Airway epithelial cell (primary cell): ENCODE measurements around the gene HNRNPCL2. TPM values are rescaled to one million over a fixed set of nuclear protein-coding genes. Genes with fewer than 3 reads are reported as not detected.

Experiments used
- total RNA-seq: library from RNA; depleted of rRNA; stranded (reverse); fragments of >200 nt; gene quantifications from 2 replicates; pipeline ENCODE4 v1.2.3, GENCODE V29; 2015

Gene HNRNPCL2
- total RNA-seq, result not detected in 2 replicates

GRCh38 chr1:13116754-13117153 is at the start of gene HNRNPCL2:
TSS of gene HNRNPCL2 (minus strand) at chr1:13116854. CDS start at chr1:13116400, 454 bp downstream.

DNA sequence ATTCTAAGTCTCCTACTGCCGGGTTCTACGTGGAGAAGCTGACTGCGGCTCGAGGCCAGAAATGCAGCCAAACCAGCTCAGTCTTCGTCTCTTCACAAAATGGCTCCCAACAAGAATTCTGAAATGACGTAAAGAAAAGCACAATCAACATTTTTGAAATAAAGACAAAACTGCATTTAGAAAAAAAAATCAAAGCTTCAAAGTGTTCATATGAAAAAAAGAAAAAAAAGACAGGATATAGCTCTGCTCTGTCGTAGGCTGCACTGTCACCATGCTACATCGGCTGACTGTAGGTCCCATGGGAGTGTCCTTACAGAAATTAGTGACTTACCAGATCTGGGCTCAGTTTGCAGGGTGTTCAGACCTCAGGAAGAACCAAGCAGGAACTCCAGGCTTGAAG is 48.9 kb upstream of the HNRNPCL2 start, which contains the start of gene HNRNPCL4:
HNRNPCL4 (minus strand) TSS at position 101 of the 400 bp plus-strand sequence. CDS start 164 bp downstream, outside the sequence.

DNA sequence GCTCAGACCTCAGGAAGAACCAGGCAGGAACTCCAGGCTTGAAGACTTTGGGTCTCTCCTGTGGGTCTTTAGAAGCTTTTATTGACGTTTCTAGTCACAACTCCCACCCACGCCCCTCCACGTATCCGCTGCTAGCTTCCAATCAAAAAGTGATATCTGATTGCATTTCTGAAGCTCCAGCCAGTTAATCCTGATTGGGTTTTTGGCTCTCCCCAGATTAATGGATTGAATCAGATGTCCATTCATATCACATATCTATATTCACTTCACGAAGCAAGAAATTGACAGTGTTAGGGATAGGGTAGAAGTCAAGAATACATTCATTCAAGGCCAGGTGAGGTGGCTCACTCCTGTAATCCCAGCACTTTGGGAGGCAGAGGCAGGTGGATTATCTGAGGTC is 39.3 kb upstream of the HNRNPCL2 start, which contains the start of gene PRAMEF26:
PRAMEF26 (minus strand) TSS at position 101 of the 400 bp plus-strand sequence. CDS start 2,914 bp downstream, outside the sequence.

DNA sequence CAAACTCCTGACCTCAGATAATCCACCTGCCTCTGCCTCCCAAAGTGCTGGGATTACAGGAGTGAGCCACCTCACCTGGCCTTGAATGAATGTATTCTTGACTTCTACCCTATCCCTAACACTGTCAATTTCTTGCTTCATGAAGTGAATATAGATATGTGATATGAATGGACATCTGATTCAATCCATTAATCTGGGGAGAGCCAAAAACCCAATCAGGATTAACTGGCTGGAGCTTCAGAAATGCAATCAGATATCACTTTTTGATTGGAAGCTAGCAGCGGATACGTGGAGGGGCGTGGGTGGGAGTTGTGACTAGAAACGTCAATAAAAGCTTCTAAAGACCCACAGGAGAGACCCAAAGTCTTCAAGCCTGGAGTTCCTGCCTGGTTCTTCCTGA is 46.2 kb downstream of the HNRNPCL2 start, which contains the start of gene PRAMEF25:
PRAMEF25 (plus strand) TSS at position 301 of the 400 bp plus-strand sequence. CDS start 2,920 bp downstream, outside the sequence.

Other genes with a start within 250 kb of the HNRNPCL2 start
- gene PRAMEF4, start 230.7 kb downstream of the HNRNPCL2 start, total RNA-seq, result not detected in 2 replicates
- not detected in 2 replicates for gene PRAMEF10, start 218.6 kb downstream of the HNRNPCL2 start, total RNA-seq
- gene PRAMEF7, start 200.2 kb downstream of the HNRNPCL2 start, total RNA-seq, result not detected in 2 replicates
- gene PRAMEF6, start 169.3 kb downstream of the HNRNPCL2 start, total RNA-seq, result not detected in 2 replicates
- not detected in 2 replicates for gene PRAMEF27, start 60.3 kb downstream of the HNRNPCL2 start, total RNA-seq
- gene HNRNPCL3, start 56.1 kb downstream of the HNRNPCL2 start, total RNA-seq, result not detected in 2 replicates
- gene PRAMEF25, start 46.1 kb downstream of the HNRNPCL2 start, total RNA-seq, result not detected in 2 replicates
- gene PRAMEF26, start 39.2 kb upstream of the HNRNPCL2 start, total RNA-seq, result not detected in 2 replicates
- not detected in 2 replicates for gene HNRNPCL4, start 48.8 kb upstream of the HNRNPCL2 start, total RNA-seq
- gene PRAMEF9, start 55.0 kb upstream of the HNRNPCL2 start, total RNA-seq, result not detected in 2 replicates
- gene PRAMEF13, start 84.6 kb upstream of the HNRNPCL2 start, total RNA-seq, result not detected in 2 replicates
- not detected in 2 replicates for gene PRAMEF18, start 109.3 kb upstream of the HNRNPCL2 start, total RNA-seq
- not detected in 2 replicates for gene PRAMEF5, start 137.3 kb upstream of the HNRNPCL2 start, total RNA-seq
- gene PRAMEF8, start 168.3 kb upstream of the HNRNPCL2 start, total RNA-seq, result not detected in 2 replicates
- gene PRAMEF33, start 186.7 kb upstream of the HNRNPCL2 start, total RNA-seq, result not detected in 2 replicates
- not detected in 2 replicates for gene PRAMEF15, start 198.7 kb upstream of the HNRNPCL2 start, total RNA-seq
- gene PRAMEF14, start 230.3 kb upstream of the HNRNPCL2 start, total RNA-seq, result not detected in 2 replicates